IPS DF 19.7 (cell line): ENCODE data around the gene IGF1R.

Source experiments
- DNase-seq: peaks from one replicate; pipeline ENCODE4 v3.0.0-alpha.2; 2013; ENCODE audit warnings: low read depth, low spot score

Gene IGF1R

GRCh38 chr15:98826658-98827057 lies 178.3 kb downstream of the IGF1R start:
- DNase-seq = no peak

- DNase-seq = no peak
Measured at GRCh38 chr15:98827217-98827616, 178.9 kb downstream of the IGF1R start.

- no peak for DNase-seq
Measured at GRCh38 chr15:98830034-98830634, 181.8 kb downstream of the IGF1R start.

GRCh38 chr15:98834976-98835375 lies 186.6 kb downstream of the IGF1R start:
- no peak for DNase-seq

DNA sequence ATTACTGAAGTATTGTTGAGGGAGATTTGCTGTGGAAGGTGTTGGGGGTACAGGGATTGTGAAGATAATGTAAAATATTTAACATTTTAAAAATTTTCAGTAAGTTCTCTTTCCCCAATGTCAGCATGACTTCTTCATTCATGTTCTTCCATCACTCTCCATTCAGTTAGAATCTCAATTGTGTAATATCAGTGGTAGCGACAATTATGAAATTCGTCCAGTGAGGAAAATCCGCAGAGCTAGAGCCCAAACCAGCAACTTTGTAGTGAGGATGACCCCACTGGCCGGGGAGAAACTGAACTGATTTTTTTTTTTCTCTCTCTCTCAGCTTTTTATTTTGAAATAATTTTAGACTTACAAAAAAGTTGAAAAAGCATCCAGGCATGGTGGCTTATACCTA lies 187.5 kb downstream of the IGF1R start:
- DNase-seq = no peak

DNA sequence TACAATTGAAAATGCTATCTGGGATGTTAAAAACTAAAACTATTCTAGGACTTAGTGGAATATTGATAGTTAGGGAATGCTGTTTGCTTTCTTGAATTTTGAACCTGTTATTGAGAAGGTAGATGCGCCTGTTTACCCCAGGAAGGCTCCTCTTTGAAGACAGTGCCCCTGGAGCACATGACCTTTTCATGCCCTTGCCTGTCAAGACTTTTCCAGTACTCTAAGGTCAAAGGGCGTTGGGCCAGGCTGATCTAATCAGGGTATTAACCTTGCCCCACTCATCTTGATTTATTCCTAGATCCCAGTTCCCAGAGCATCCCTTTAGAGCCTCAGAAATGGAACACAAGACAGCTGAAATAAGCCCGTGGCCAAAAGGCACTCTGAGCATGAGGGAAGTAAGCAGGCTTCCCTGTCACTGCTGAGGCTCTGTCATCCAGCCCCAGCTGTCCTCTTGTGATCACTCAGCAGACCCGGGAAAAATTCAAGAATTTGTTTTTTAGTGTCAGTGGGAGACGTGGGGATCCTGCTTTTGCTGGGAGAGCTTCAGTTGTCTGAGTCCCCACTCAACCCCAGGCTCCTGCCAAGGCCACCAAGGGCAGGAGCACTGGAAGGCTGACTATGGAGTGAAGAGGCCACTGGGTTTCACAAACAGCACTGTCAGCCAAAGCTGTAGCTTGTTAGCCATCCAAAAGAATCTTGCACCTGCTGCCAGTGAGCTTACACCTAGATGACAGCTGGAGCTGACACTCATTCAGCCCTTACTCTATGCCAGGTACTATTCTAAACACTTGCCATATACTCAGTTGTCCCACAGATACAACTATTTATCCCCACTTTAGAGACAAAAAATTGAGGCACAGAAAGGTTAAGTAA lies 190.3 kb downstream of the IGF1R start:
- no peak for DNase-seq

GRCh38 chr15:98840053-98840452 lies 191.7 kb downstream of the IGF1R start:
- no peak for DNase-seq

GRCh38 chr15:98841419-98841970 lies 193.2 kb downstream of the IGF1R start:
- no peak for DNase-seq

- no peak for DNase-seq
Measured at GRCh38 chr15:98842192-98842972, 194.0 kb downstream of the IGF1R start.

DNA sequence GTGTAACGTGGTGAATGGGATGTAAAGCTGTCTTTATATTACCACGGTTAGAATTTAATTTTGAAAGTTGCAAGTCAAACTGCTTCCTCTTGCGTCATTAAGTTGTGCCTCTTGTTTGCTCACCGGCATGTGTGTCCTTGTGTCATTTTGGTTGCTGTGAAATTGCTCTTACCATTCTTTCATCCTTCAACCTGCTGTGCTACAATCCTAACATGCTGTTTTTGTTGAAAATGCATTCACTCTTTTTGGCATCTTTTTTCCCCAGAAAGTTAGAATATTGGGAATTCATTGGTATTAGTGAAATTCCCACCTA lies 194.6 kb downstream of the IGF1R start:
- DNase-seq = no peak

GRCh38 chr15:98843844-98844243 lies 195.5 kb downstream of the IGF1R start:
- DNase-seq = no peak

- no peak for DNase-seq
Measured at GRCh38 chr15:98844261-98844660, 195.9 kb downstream of the IGF1R start.

DNA sequence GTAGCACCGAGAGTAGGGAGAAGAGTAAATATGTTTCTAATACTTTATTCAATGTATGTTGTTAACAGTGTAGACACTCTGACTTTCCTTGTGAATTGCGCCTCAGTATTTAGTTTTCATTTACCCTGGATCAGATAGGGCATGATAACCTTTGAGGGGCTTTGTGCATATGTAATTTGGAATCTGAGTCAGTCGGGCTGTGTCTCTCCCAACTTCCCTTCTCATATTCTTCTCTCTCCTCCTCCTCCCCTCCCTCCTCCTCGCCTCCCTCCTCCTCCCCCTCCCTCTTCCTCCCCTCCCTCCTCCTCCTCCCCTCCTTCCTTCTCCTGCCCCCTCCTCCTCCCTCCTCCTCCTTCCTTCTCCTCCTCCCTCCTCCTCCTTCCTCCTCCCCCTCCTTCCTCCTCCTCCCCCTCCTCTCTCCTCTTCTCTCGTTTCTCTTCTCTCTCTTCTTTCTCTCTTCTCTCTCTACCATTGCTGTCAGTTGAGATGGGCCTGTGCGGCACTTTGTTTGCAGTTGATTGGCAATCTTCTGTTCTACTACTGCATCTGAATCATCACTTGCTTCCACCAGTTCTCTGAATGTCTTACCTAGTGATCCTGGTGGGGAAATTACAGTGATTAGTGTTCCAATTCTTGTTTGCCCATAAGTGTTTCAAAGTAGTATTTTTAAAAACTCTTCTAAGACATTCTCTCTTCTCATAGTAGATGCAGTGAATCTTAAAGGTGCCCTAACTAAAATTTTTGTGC lies 197.0 kb downstream of the IGF1R start:
- DNase-seq = no peak

GRCh38 chr15:98850961-98851572 lies 202.7 kb downstream of the IGF1R start:
- DNase-seq = no peak

GRCh38 chr15:98853161-98853560 lies 204.8 kb downstream of the IGF1R start:
- DNase-seq = no peak

DNA sequence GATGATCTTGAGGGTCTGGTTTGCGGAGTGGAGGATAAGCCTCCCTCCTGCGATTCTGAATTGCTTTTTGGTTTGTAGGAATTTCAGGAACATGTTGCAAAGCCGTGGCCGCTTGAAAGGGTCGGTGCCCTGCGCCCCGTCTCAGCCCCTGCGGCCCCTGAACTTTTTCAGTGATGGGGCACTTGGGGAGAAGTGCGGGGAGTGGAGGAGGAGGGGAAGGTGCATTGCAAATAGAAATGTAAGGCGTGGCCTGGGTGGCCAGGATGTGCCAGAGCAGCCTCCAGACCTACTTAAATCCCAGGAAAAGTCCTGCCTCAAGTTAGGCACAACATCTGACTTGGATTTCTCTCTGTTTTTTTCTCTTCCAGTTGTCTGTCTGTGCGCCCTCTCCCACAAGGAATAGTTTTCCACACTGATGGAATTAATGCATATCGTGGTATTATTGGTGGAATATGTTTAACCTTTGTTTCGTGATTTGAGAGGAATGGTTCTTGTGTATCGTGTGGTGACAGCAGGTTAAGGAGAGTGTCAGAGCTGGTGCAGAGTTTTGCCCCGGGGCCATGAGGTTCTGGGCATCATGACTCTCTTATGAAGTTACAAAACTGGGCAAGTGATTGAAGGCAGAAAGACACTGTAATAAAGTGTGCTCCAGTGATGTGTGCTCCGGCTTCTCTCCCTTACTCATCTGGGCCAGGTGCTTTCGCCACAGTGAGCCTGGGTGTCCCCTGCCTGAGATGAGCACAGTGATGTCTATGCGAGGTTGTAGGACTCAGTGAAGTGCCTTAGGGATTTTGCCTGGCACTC lies 205.5 kb downstream of the IGF1R start:
- no peak for DNase-seq

- DNase-seq = no peak
Measured at GRCh38 chr15:98854496-98854895, 206.2 kb downstream of the IGF1R start.

DNA sequence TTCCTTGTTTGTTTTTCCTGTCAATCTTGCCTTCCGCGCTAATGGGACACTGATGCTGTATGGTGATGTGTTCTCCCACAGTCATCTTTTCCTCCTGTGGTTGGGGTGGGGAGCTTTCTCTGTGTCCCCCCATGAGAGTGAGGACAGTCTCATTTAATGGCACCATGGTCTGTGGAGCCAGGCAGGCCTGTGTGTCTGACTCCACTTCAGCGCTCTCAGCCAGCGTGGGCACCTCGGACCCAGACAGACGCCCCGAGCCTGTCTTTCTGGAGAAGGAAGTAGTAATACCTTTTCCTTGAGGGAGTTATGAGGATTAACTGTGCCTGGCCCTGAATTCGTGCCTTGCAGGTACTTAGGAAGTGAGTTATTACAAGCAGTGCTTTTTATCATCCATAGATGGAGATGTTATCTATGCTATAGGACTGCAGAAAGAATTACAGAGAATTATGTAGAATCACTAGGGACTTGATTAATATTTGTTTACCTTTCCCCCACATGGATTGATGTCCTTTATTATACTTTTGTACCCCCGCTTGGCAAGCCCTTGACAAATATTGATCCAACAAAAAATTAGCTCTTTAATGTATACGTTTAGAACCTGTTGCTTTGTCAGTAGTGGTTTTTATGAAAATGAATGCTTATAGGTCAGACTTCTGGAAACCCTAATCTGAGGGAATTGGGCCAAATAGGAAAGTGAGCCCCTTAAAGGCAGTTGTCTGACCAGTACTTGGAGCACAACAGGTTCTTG lies 206.9 kb downstream of the IGF1R start:
- no peak for DNase-seq

- DNase-seq = no peak
Measured at GRCh38 chr15:98855815-98856531, 207.6 kb downstream of the IGF1R start.
